Measurements from ENCODE around the gene MOCOS. TPM values are rescaled to one million over a fixed set of nuclear protein-coding genes. Genes with fewer than 3 reads are reported as not detected.

The MOCOS gene
- total RNA-seq, 4 donors from 2014 or later: 3.9 to 16.8 (median 8.7) TPM

GRCh38 chr18:36274083-36274715, 86.9 kb downstream of the MOCOS start:
- no peak for TF ChIP-seq CTCF (IDR thresholded peaks at IDR 0.05; ENCODE audit: low read depth)

DNA sequence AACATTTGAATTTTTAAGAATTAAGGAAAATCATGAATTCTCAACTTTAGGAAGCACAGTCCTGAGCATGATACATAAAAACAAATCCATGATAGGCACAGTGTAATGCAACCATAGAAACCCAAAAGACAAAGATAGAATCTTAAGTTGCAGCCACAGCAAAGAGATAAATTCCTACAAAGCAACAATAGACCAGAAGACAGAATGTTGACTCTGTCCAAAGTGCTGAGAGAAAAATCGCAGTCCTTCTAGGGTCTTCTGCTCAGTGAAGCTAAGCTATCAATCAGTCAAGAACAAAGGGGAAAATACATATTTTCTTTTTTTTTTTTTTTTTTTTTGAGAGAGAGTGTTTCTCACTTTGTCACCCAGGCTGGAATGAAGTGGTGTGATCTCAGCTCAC, 88.3 kb downstream of the MOCOS start:
- no peak for TF ChIP-seq CTCF (IDR thresholded peaks at IDR 0.05; ENCODE audit: low read depth)

DNA sequence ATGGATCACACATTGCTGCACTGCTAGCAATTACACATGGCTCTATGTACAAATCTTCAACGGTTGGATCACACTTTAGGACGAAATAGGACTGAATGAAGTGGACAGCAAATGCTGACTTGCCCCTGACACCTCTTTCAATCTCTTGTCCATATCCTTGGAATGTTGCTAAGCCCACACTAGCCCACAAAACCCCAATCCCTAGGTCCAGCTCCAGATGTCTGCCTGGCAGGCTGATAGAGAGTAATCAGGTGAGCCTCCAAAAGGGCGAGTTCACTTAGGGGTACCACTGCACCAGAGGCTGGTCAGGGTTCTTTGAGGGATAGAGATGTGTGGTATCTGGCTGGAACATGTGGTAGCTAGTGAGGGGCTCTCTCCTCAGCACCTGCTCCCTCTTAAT, 91.7 kb downstream of the MOCOS start:
- TF ChIP-seq CTCF (IDR thresholded peaks at IDR 0.05; ENCODE audit: low read depth): no peak

GRCh38 chr18:36281936-36282335, 94.6 kb downstream of the MOCOS start:
- TF ChIP-seq CTCF (IDR thresholded peaks at IDR 0.05; ENCODE audit: low read depth): no peak

GRCh38 chr18:36283448-36283847, 96.2 kb downstream of the MOCOS start:
- no peak for TF ChIP-seq CTCF (IDR thresholded peaks at IDR 0.05; ENCODE audit: low read depth)

- TF ChIP-seq CTCF (IDR thresholded peaks at IDR 0.05; ENCODE audit: low read depth): no peak
These were observed 97.0 kb downstream of the MOCOS start for GRCh38 chr18:36284268-36284667.

- no peak for TF ChIP-seq CTCF (IDR thresholded peaks at IDR 0.05; ENCODE audit: low read depth)
These were observed 97.5 kb downstream of the MOCOS start for GRCh38 chr18:36284671-36285295.
